ENCODE measurements around the gene PLBD1. TPM values are rescaled to one million over a fixed set of nuclear protein-coding genes. Genes with fewer than 3 reads are reported as not detected.

Gene PLBD1
- total RNA-seq, 4 donors from 2014 or later = 4.1 to 18.7 (median 6.6) TPM

DNA sequence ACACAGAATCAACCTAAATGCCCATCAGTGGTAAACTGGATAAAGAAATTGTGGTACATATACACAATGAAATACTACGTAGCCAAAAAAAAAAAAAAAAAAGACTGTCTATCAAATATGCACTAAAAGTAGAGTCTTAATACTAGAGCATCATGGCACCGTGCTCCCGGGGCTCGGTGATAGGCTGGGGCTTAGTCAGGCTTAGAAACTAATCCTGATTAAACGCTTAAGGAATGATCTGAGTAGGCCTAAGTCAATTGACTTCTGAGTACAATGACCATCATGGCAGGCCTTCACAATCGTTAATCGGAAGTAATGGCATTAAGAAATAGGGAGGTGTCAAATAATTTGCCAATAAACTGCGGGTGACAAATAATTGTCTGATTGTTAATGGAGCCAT, 9.7 kb downstream of the PLBD1 start:
- TF ChIP-seq POLR2AphosphoS5 (IDR thresholded peaks at IDR 0.05) (no peak), POLR2A (IDR thresholded peaks at IDR 0.05; ENCODE audit: low read depth) (no peak), EP300 (IDR thresholded peaks at IDR 0.05) (no peak)
- TF ChIP-seq, protein P1, sequence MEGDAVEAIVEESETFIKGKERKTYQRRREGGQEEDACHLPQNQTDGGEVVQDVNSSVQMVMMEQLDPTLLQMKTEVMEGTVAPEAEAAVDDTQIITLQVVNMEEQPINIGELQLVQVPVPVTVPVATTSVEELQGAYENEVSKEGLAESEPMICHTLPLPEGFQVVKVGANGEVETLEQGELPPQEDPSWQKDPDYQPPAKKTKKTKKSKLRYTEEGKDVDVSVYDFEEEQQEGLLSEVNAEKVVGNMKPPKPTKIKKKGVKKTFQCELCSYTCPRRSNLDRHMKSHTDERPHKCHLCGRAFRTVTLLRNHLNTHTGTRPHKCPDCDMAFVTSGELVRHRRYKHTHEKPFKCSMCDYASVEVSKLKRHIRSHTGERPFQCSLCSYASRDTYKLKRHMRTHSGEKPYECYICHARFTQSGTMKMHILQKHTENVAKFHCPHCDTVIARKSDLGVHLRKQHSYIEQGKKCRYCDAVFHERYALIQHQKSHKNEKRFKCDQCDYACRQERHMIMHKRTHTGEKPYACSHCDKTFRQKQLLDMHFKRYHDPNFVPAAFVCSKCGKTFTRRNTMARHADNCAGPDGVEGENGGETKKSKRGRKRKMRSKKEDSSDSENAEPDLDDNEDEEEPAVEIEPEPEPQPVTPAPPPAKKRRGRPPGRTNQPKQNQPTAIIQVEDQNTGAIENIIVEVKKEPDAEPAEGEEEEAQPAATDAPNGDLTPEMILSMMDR (IDR thresholded peaks at IDR 0.05) = no peak
- intact Hi-C loops (cut with DNase I) = no loop called here
- peaks cover 0 to 3% (median 0%) of the 10 kb centered on the region in 4 donors for H3K9me3 ChIP-seq
- no peak overlapping the region for H3K27ac ChIP-seq (replicated peaks in 1 of 4)
- DNase-seq (ENCODE audit: extremely low spot score) = peak; percentile 55
- peaks cover 12 to 25% (median 19%) of the 10 kb centered on the region in 4 donors for H3K4me1 ChIP-seq
- H3K4me3 ChIP-seq = no peak overlapping the region
- no peaks in the 10 kb centered on the region for H3K36me3 ChIP-seq
- WGBS = 78% methylated on average over 8 of the region's 8 CpGs
- no peaks in the 10 kb centered on the region for H3K27me3 ChIP-seq

DNA sequence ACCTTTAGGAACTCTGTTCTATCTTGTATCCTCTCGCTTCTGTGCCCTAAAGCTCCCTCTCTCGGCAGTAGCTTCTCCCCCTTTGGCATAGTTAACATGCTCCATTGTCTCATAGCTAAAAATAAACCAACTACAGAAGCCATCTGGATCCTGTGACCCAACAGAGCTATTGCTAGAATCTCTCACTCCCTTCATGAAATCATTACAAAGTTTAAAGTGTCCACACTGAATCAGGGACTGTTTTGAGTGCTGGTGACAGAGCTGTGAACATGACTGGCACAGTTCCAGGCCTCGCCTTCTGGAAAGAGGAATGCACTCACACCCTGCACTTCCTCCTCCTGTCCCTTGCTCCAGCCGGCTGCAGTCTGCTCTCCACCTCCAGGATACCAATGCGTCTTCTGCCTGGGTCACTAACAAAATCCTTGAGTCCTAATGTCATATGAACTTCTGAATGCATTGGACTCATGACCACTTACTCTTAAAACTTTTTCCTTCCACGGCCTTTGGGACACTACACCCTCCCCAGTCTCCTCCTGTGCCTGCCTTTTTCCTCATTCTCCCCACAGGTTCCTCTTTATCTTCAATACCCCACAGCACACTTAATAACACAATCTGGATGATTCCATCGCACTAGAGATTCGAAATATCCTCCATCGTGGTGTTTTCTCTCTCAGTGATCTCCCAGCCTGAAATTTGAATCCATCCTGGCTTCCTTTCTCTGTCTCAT, 13.2 kb downstream of the PLBD1 start:
- 31% methylated on average over 9 of the region's 9 CpGs for WGBS
- H3K4me1 ChIP-seq = peaks cover 12 to 21% (median 17%) of the 10 kb centered on the region in 4 donors

DNA sequence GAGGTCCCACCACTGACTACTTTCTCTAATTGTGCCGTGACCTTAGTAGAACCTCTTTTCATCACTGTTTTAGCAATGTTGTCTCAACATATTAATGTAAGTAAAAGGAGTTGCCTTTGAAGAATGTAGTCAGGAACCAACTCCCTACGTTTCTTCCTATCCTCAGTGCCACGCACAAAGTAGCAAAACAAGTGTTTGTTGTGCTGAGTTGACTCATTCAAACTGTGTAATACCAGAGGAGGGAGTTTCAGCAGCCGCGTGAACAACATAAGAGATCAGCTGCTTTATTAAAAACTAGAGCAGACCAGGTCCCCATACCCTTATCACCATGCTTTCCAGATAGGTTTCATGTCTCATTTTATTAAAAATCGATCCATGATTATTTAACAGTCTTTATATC, 19.1 kb downstream of the PLBD1 start:
- H3K27me3 ChIP-seq = no peaks in the 10 kb centered on the region

More for the DNA sequence above, 13.2 kb downstream of the PLBD1 start:
- DNase-seq (ENCODE audit: extremely low spot score) = no peak
- intact Hi-C loops (cut with DNase I) = no loop called here
- no peaks in the 10 kb centered on the region for H3K36me3 ChIP-seq
- H3K4me3 ChIP-seq = peak overlapping the region in 1 of 4 donors; percentile 2
- peaks cover 0 to 3% (median 0%) of the 10 kb centered on the region in 4 donors for H3K9me3 ChIP-seq
- H3K27ac ChIP-seq (replicated peaks in 1 of 4) = peak overlapping the region in 3 of 4 donors; percentile 8 to 41 (median 36)
- TF ChIP-seq, protein P1 (IDR thresholded peaks at IDR 0.05) = peak; percentile 11 to 19 (median 12)
- TF ChIP-seq POLR2A (IDR thresholded peaks at IDR 0.05; ENCODE audit: low read depth) (no peak), POLR2AphosphoS5 (IDR thresholded peaks at IDR 0.05) (peak in 1 of 2 donors; percentile 10)
- H3K27me3 ChIP-seq = no peaks in the 10 kb centered on the region

DNA sequence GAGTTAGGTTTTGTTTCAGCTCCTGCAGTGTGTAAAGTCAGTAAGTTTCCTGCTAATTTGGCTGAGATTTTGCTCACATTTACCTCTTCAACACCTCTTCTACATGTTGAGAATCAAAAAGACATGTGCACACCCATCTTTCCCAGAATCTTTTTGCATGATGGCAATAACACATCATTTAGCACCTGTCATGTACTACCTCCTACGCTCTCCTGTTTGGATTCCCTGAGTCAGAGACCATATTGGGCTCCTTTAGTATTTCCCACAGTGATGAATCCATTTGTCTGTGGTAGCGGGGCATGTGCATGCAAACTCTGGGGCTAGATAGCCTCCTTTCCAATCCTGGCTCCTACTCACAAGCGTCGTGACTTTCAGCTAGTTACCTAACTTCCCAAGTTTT, 20.1 kb downstream of the PLBD1 start:
- Histone ChIP-seq H3K36me3 (no peaks in the 10 kb centered on the region), H3K27ac (replicated peaks in 1 of 4) (no peak overlapping the region), H3K27me3 (no peaks in the 10 kb centered on the region), H3K9me3 (no peaks in the 10 kb centered on the region), H3K4me1 (no peaks in the 10 kb centered on the region), H3K4me3 (no peak overlapping the region)
- 100% methylated on average over 4 of the region's 4 CpGs for whole genome bisulfite sequencing
- intact Hi-C loops (cut with DNase I) = no loop called here
- no peak for DNase-seq (ENCODE audit: extremely low spot score)
- no peak for TF ChIP-seq EP300 (IDR thresholded peaks at IDR 0.05)
- no peak for TF ChIP-seq POLR2AphosphoS5 (IDR thresholded peaks at IDR 0.05)
- no peak for TF ChIP-seq POLR2A (IDR thresholded peaks at IDR 0.05; ENCODE audit: low read depth)
- TF ChIP-seq, protein P1 (IDR thresholded peaks at IDR 0.05) = no peak

More for the DNA sequence above, 19.1 kb downstream of the PLBD1 start:
- no peak overlapping the region for H3K27ac ChIP-seq (replicated peaks in 1 of 4)
- no peak for DNase-seq (ENCODE audit: extremely low spot score)
- peaks cover 0 to 5% (median 1%) of the 10 kb centered on the region in 4 donors for H3K4me1 ChIP-seq
- H3K9me3 ChIP-seq = no peaks in the 10 kb centered on the region
- WGBS = 97% methylated on average over 6 of the region's 6 CpGs
- H3K36me3 ChIP-seq = no peaks in the 10 kb centered on the region
- intact Hi-C loops (cut with DNase I) = no loop called here
- H3K4me3 ChIP-seq = no peak overlapping the region
- TF ChIP-seq EP300 (IDR thresholded peaks at IDR 0.05) = no peak
- no peak for TF ChIP-seq POLR2A (IDR thresholded peaks at IDR 0.05; ENCODE audit: low read depth)
- no peak for TF ChIP-seq POLR2AphosphoS5 (IDR thresholded peaks at IDR 0.05)
- TF ChIP-seq, protein P1 (IDR thresholded peaks at IDR 0.05) = no peak
